Natural killer cell (primary cell): ENCODE measurements around the gene FILIP1L. TPM values are rescaled to one million over a fixed set of nuclear protein-coding genes. Genes with fewer than 3 reads are reported as not detected.

Source experiments
- ATAC-seq, 3 donors: fragments of 150-1000 bp in 2 of 3; fragments of 200-7000 bp in 1 of 3; cut with Tn5 transposase; 1 replicate in 1 of 3; 2 replicates in 2 of 3; pipeline ENCODE4 v1.10.0; 2021; ENCODE audit warnings: mild to moderate bottlenecking in 2 of 3, moderate library complexity in 2 of 3
- DNase-seq, 2 donors: peaks; one replicate each; pipeline versions ENCODE4 v3.0.0 to v3.0.0-alpha.2; 2013 to 2021; ENCODE audit warnings: mixed read lengths in 1 of 2
- H3K27ac ChIP-seq: one replicate; pipeline ENCODE4 v1.5.1; 2013; ENCODE audit warnings: mild to moderate bottlenecking, low read length
- H3K27me3 ChIP-seq: one replicate; pipeline ENCODE4 v1.6.1; 2013; ENCODE audit warnings: low read length; ENCODE audit not compliant: control insufficient read depth, insufficient read depth
- H3K36me3 ChIP-seq: one replicate; pipeline ENCODE4 v1.6.1; 2013; ENCODE audit warnings: low read length; ENCODE audit not compliant: control insufficient read depth, insufficient read depth
- H3K4me1 ChIP-seq: one replicate; pipeline ENCODE4 v1.6.1; 2013; ENCODE audit warnings: low read length; ENCODE audit not compliant: control insufficient read depth, insufficient read depth
- H3K4me3 ChIP-seq: one replicate; pipeline ENCODE4 v1.5.1; 2013; ENCODE audit warnings: low read length
- H3K9me3 ChIP-seq: one replicate; pipeline ENCODE4 v1.6.1; 2013; ENCODE audit warnings: low read length; ENCODE audit not compliant: control insufficient read depth, insufficient read depth
- H3K27ac Mint-ChIP-seq, 2 donors: one replicate each; pipeline ENCODE4 v1.8.0; 2022; ENCODE audit warnings: mild to moderate bottlenecking in 2 of 2, mixed read lengths in 2 of 2, moderate library complexity in 1 of 2
- H3K27me3 Mint-ChIP-seq, 2 donors: one replicate each; pipeline ENCODE4 v1.8.0; 2022; ENCODE audit warnings: low read depth in 2 of 2, mixed read lengths in 2 of 2
- H3K36me3 Mint-ChIP-seq: one replicate; pipeline ENCODE4 v1.8.0; 2022; ENCODE audit warnings: mixed read lengths
- H3K4me1 Mint-ChIP-seq, 2 donors: one replicate each; pipeline ENCODE4 v1.8.0; 2022; ENCODE audit warnings: mixed read lengths in 2 of 2
- H3K4me3 Mint-ChIP-seq: one replicate; pipeline ENCODE4 v1.8.0; 2022; ENCODE audit warnings: mild to moderate bottlenecking, moderate library complexity, mixed read lengths
- H3K9me3 Mint-ChIP-seq, 2 donors: one replicate each; pipeline ENCODE4 v1.8.0; 2022; ENCODE audit warnings: mixed read lengths in 2 of 2
- WGBS: methylation state at CpG from one replicate; pipeline ENCODE4 v1.1.7; 2013; ENCODE audit warnings: missing lambda C conversion rate; ENCODE audit not compliant: insufficient coverage; 5-methylcytosine and 5-hydroxymethylcytosine counted together
- intact Hi-C: fragments of 100-400 bp; cut with micrococcal nuclease; formaldehyde crosslinking; loops from one replicate; pipeline ENCODE4 v1.14.2; 2022
- total RNA-seq, 4 donors: library from RNA; stranded (reverse); fragments of 120-200 nt in 1 of 4; gene quantifications; one replicate each; pipeline versions ENCODE4 v1.2.3 to v1.2.4, GENCODE V29; 2013 to 2022
- TF ChIP-seq, protein P1 (sequence below): fragments of 200-600 bp; IDR thresholded peaks from one replicate; pipeline ENCODE4 v1.8.0; 2022; ENCODE audit warnings: antibody characterized with exemption

FILIP1L gene
- total RNA-seq, 3 donors from 2014 or later (not counting 1 experiment from before 2014, with no cell fraction given), result 0.12 TPM; not detected in 2

DNA sequence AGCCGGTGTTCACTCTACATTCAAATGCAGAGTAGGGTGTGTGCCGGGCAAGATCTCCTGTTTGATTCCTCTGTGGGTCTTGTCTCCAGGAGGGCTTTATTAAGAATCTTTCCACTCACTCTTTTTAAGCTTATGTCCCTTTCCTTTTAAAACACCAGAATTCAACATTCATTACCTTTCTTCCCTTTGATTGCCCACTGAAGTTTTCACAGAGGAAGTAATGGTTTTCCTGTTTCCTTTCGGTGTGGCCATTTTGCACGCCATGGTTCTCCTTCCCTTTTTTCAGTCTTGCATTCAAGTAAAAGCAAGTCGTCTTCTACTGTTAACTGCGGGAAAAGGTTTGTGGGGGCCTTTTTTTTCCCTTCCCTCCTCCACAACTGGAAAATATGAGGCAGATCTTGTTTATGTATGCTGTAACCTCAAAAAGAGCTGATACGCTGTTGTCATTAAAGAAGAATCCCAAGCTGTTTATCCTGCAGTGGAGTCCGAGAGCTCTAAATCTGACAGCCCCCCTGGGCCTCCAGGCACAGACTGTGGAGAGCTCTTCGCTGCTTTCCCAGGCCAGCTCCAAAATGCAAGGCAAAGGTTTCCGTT lies 40.5 kb downstream of the FILIP1L start:
- peaks cover 59 to 62% of the 10 kb centered on the region in 2 donors for H3K4me1 Mint-ChIP-seq
- intact Hi-C loops, result no loop called here
- H3K27ac Mint-ChIP-seq, result peak overlapping the region; percentile 75 to 77

GRCh38 chr3:100073049-100073713 lies 41.1 kb downstream of the FILIP1L start:
- TF ChIP-seq, protein P1, sequence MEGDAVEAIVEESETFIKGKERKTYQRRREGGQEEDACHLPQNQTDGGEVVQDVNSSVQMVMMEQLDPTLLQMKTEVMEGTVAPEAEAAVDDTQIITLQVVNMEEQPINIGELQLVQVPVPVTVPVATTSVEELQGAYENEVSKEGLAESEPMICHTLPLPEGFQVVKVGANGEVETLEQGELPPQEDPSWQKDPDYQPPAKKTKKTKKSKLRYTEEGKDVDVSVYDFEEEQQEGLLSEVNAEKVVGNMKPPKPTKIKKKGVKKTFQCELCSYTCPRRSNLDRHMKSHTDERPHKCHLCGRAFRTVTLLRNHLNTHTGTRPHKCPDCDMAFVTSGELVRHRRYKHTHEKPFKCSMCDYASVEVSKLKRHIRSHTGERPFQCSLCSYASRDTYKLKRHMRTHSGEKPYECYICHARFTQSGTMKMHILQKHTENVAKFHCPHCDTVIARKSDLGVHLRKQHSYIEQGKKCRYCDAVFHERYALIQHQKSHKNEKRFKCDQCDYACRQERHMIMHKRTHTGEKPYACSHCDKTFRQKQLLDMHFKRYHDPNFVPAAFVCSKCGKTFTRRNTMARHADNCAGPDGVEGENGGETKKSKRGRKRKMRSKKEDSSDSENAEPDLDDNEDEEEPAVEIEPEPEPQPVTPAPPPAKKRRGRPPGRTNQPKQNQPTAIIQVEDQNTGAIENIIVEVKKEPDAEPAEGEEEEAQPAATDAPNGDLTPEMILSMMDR, result no peak
- WGBS, result 50% methylated on average over 1 of the region's 1 CpG
- peak overlapping the region; percentile 75 to 77 for H3K27ac Mint-ChIP-seq
- Histone ChIP-seq H3K27ac (no peak overlapping the region), H3K9me3 (no peaks in the 10 kb centered on the region), H3K27me3 (no peaks in the 10 kb centered on the region), H3K36me3 (no peaks in the 10 kb centered on the region), H3K4me3 (no peak overlapping the region), H3K4me1 (peaks cover 24% of the 10 kb centered on the region)
- no peaks in the 10 kb centered on the region for H3K27me3 Mint-ChIP-seq
- no peaks in the 10 kb centered on the region for H3K9me3 Mint-ChIP-seq
- peak overlapping the region; percentile 78 for H3K4me3 Mint-ChIP-seq
- intact Hi-C loops, result no loop called here
- no peaks in the 10 kb centered on the region for H3K36me3 Mint-ChIP-seq
- ATAC-seq, result no peak
- no peak for DNase-seq
- H3K4me1 Mint-ChIP-seq, result peaks cover 61 to 65% of the 10 kb centered on the region in 2 donors

More for the DNA sequence above, 40.5 kb downstream of the FILIP1L start:
- Histone ChIP-seq H3K4me3 (peak overlapping the region; percentile 2), H3K9me3 (no peaks in the 10 kb centered on the region), H3K4me1 (peaks cover 20% of the 10 kb centered on the region), H3K27ac (no peak overlapping the region), H3K36me3 (no peaks in the 10 kb centered on the region), H3K27me3 (no peaks in the 10 kb centered on the region)
- Mint-ChIP-seq H3K9me3 (no peaks in the 10 kb centered on the region), H3K4me3 (peak overlapping the region; percentile 78), H3K27me3 (no peaks in the 10 kb centered on the region), H3K36me3 (no peaks in the 10 kb centered on the region)
- peak in 1 of 3 donors; percentile 24 for ATAC-seq
- 17% methylated on average over 8 of the region's 10 CpGs for WGBS
- DNase-seq, result peak in 1 of 2 donors; percentile 34
- TF ChIP-seq, protein P1, result no peak

DNA sequence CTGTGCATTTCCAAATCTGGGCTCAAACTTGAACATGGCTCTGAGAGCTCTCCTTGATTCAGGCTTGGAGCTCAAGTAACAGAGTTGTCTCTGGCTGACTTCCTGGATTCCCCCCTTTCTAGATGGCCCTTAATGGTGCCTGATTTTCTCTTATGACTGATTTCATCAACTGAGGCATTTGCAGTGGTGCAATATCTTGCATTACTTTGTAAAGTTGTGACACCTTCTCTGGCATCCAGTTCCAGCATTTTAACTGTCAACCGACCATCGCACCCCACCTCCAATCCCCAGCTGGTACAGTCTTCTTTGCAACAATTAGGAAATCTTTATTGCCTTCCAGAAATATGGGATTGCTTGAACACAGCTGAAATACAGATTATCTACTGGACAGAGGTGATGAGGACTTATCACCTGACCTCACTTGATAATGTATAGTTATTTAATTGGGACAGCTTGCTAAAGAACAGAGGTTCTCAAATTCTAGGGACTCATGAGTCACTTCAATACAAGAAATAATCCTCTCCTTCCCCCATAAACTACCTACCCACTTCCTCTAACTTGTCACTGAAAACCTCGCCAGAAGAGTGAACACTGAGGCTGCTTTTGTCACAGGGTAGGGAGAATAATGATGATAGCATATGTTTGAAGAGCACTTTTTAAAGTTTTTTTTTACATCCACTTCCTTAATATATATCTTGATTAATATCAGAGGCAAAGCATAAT lies 41.8 kb downstream of the FILIP1L start:
- H3K4me1 Mint-ChIP-seq, result peaks cover 61 to 65% of the 10 kb centered on the region in 2 donors
- WGBS, result 100% methylated on average over 2 of the region's 3 CpGs
- H3K4me3 ChIP-seq, result no peak overlapping the region
- no peak overlapping the region for H3K27ac ChIP-seq
- H3K4me3 Mint-ChIP-seq, result peak overlapping the region; percentile 78
- ATAC-seq (peak; percentile 55 to 71 (median 67)), DNase-seq (peak in 1 of 2 donors; percentile 24)
- H3K27ac Mint-ChIP-seq, result peak overlapping the region; percentile 75 to 77
- H3K36me3 ChIP-seq, result no peaks in the 10 kb centered on the region
- H3K4me1 ChIP-seq, result peaks cover 24% of the 10 kb centered on the region
- no peaks in the 10 kb centered on the region for H3K36me3 Mint-ChIP-seq
- no peaks in the 10 kb centered on the region for H3K9me3 Mint-ChIP-seq
- no peaks in the 10 kb centered on the region for H3K27me3 Mint-ChIP-seq
- no peaks in the 10 kb centered on the region for H3K9me3 ChIP-seq
- H3K27me3 ChIP-seq, result no peaks in the 10 kb centered on the region
- TF ChIP-seq, protein P1, result no peak
- intact Hi-C loops, result no loop called here
